ENCODE data around the gene PTTG1IP2.

The PTTG1IP2 gene

DNA sequence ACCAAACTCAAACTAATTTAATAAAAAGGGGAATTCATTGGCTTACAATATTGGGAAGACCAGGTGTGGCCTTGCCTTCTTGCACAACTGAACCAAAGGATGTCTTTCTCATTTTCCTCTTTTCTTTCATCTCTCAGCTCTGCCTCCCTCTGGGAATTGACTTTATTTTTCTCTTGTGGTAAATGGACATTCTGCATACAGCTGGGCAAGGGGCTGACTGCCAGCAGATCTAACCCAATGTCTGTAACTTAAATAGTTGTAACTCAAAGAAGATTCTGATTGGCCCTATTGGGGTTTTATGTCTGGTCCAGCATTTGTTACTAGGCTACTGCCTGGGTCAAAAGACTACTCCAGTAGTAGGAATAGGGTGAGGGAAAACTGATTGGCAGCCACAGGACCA, 15.3 kb downstream of the PTTG1IP2 start:
- H3K4me1 ChIP-seq (ENCODE audit: insufficient read depth, low read length) = 0 out of 2 replicates have a peak, but pooled peaks cover 4% of the 10 kb centered on the region
- H3K27me3 ChIP-seq (ENCODE audit: insufficient read depth, low read length) = no peaks in the 10 kb centered on the region
- H3K27ac ChIP-seq (ENCODE audit: low read depth, low read length) = no peak overlapping the region
- no peaks in the 10 kb centered on the region for H3K9me3 ChIP-seq (ENCODE audit: insufficient read depth, low read depth, low read length)
- H3K4me3 ChIP-seq (ENCODE audit: low read length) = no peak overlapping the region
- H3K9ac ChIP-seq (ENCODE audit: low read depth, low read length) = no peak overlapping the region
- H3K36me3 ChIP-seq (ENCODE audit: insufficient read depth, low read length) = no peaks in the 10 kb centered on the region

GRCh38 chr7:90485734-90486316, 16.4 kb downstream of the PTTG1IP2 start:
- no peaks in the 10 kb centered on the region for H3K36me3 ChIP-seq (ENCODE audit: insufficient read depth, low read length)
- no peak overlapping the region for H3K9ac ChIP-seq (ENCODE audit: low read depth, low read length)
- H3K9me3 ChIP-seq (ENCODE audit: insufficient read depth, low read depth, low read length) = no peaks in the 10 kb centered on the region
- 78% methylated on average over 6 of the region's 6 CpGs for WGBS
- no peaks in the 10 kb centered on the region for H3K27me3 ChIP-seq (ENCODE audit: insufficient read depth, low read length)
- 0 out of 2 replicates have a peak, but pooled peaks cover 4% of the 10 kb centered on the region for H3K4me1 ChIP-seq (ENCODE audit: insufficient read depth, low read length)
- H3K27ac ChIP-seq (ENCODE audit: low read depth, low read length) = no peak overlapping the region
- no peak overlapping the region for H3K4me3 ChIP-seq (ENCODE audit: low read length)

- no peak overlapping the region for H3K27ac ChIP-seq (ENCODE audit: low read depth, low read length)
Measured at GRCh38 chr7:90487808-90488207, 18.4 kb downstream of the PTTG1IP2 start.

GRCh38 chr7:90488220-90488619, 18.8 kb downstream of the PTTG1IP2 start:
- H3K27ac ChIP-seq (ENCODE audit: low read depth, low read length) = no peak overlapping the region

More at GRCh38 chr7:90487808-90488207, 18.4 kb downstream of the PTTG1IP2 start:
- H3K4me1 ChIP-seq (ENCODE audit: insufficient read depth, low read length) = 0 out of 2 replicates have a peak, but pooled peaks cover 4% of the 10 kb centered on the region
- no peaks in the 10 kb centered on the region for H3K36me3 ChIP-seq (ENCODE audit: insufficient read depth, low read length)
- H3K9me3 ChIP-seq (ENCODE audit: insufficient read depth, low read depth, low read length) = no peaks in the 10 kb centered on the region
- H3K27me3 ChIP-seq (ENCODE audit: insufficient read depth, low read length) = no peaks in the 10 kb centered on the region
- H3K9ac ChIP-seq (ENCODE audit: low read depth, low read length) = no peak overlapping the region
- H3K4me3 ChIP-seq (ENCODE audit: low read length) = no peak overlapping the region
- 70% methylated on average over 1 of the region's 2 CpGs for WGBS

GRCh38 chr7:90492250-90492649, 22.8 kb downstream of the PTTG1IP2 start:
- H3K27ac ChIP-seq (ENCODE audit: low read depth, low read length) = no peak overlapping the region
- H3K4me1 ChIP-seq (ENCODE audit: insufficient read depth, low read length) = no peaks in the 10 kb centered on the region
- no peaks in the 10 kb centered on the region for H3K9me3 ChIP-seq (ENCODE audit: insufficient read depth, low read depth, low read length)
- no peak overlapping the region for H3K4me3 ChIP-seq (ENCODE audit: low read length)
- no peaks in the 10 kb centered on the region for H3K27me3 ChIP-seq (ENCODE audit: insufficient read depth, low read length)
- H3K9ac ChIP-seq (ENCODE audit: low read depth, low read length) = no peak overlapping the region
- WGBS = 96% methylated on average over 6 of the region's 6 CpGs
- no peaks in the 10 kb centered on the region for H3K36me3 ChIP-seq (ENCODE audit: insufficient read depth, low read length)

More at GRCh38 chr7:90488220-90488619, 18.8 kb downstream of the PTTG1IP2 start:
- WGBS = 100% methylated on average over 1 of the region's 1 CpG
- 0 out of 2 replicates have a peak, but pooled peaks cover 4% of the 10 kb centered on the region for H3K4me1 ChIP-seq (ENCODE audit: insufficient read depth, low read length)
- H3K27me3 ChIP-seq (ENCODE audit: insufficient read depth, low read length) = no peaks in the 10 kb centered on the region
- H3K36me3 ChIP-seq (ENCODE audit: insufficient read depth, low read length) = no peaks in the 10 kb centered on the region
- H3K4me3 ChIP-seq (ENCODE audit: low read length) = no peak overlapping the region
- H3K9me3 ChIP-seq (ENCODE audit: insufficient read depth, low read depth, low read length) = no peaks in the 10 kb centered on the region
- H3K9ac ChIP-seq (ENCODE audit: low read depth, low read length) = no peak overlapping the region

DNA sequence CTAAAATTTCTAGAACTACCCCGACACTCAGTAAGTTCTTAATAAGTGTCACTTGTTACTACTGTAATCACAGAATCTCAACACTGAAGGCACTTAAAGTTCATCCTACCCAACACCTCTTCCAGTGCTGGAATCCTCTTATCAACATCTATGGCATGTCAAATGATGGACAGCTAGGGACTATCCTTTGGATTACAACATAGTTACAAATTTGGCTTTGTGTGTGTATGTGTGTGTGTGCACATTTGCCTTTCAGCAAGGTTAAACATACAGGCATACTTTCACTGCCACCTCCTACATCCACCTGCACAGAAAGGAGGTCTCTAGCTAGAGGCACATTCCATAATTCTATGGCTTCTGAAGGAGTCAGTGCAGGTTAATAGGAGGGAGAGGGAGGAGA, 25.8 kb downstream of the PTTG1IP2 start:
- Histone ChIP-seq H3K27ac (ENCODE audit: low read depth, low read length) (no peak overlapping the region), H3K36me3 (ENCODE audit: insufficient read depth, low read length) (no peaks in the 10 kb centered on the region), H3K9me3 (ENCODE audit: insufficient read depth, low read depth, low read length) (no peaks in the 10 kb centered on the region), H3K4me3 (ENCODE audit: low read length) (no peak overlapping the region), H3K27me3 (ENCODE audit: insufficient read depth, low read length) (no peaks in the 10 kb centered on the region), H3K4me1 (ENCODE audit: insufficient read depth, low read length) (no peaks in the 10 kb centered on the region), H3K9ac (ENCODE audit: low read depth, low read length) (no peak overlapping the region)
- WGBS = 100% methylated on average over 1 of the region's 1 CpG

- H3K27ac ChIP-seq (ENCODE audit: low read depth, low read length) = no peak overlapping the region
- 0 out of 2 replicates have a peak, but pooled peaks cover 4% of the 10 kb centered on the region for H3K4me1 ChIP-seq (ENCODE audit: insufficient read depth, low read length)
- no peak overlapping the region for H3K9ac ChIP-seq (ENCODE audit: low read depth, low read length)
- H3K27me3 ChIP-seq (ENCODE audit: insufficient read depth, low read length) = no peaks in the 10 kb centered on the region
- H3K36me3 ChIP-seq (ENCODE audit: insufficient read depth, low read length) = no peaks in the 10 kb centered on the region
- no peak overlapping the region for H3K4me3 ChIP-seq (ENCODE audit: low read length)
- 95% methylated on average over 4 of the region's 4 CpGs for WGBS
- no peaks in the 10 kb centered on the region for H3K9me3 ChIP-seq (ENCODE audit: insufficient read depth, low read depth, low read length)
Measured at GRCh38 chr7:90502539-90502938, 33.1 kb downstream of the PTTG1IP2 start.

GRCh38 chr7:90503367-90503766, 33.9 kb downstream of the PTTG1IP2 start:
- Histone ChIP-seq H3K4me1 (ENCODE audit: insufficient read depth, low read length) (0 out of 2 replicates have a peak, but pooled peaks cover 4% of the 10 kb centered on the region), H3K9me3 (ENCODE audit: insufficient read depth, low read depth, low read length) (no peaks in the 10 kb centered on the region), H3K27ac (ENCODE audit: low read depth, low read length) (no peak overlapping the region), H3K27me3 (ENCODE audit: insufficient read depth, low read length) (no peaks in the 10 kb centered on the region), H3K9ac (ENCODE audit: low read depth, low read length) (no peak overlapping the region), H3K4me3 (ENCODE audit: low read length) (no peak overlapping the region), H3K36me3 (ENCODE audit: insufficient read depth, low read length) (no peaks in the 10 kb centered on the region)
- WGBS = 80% methylated on average over 1 of the region's 1 CpG

DNA sequence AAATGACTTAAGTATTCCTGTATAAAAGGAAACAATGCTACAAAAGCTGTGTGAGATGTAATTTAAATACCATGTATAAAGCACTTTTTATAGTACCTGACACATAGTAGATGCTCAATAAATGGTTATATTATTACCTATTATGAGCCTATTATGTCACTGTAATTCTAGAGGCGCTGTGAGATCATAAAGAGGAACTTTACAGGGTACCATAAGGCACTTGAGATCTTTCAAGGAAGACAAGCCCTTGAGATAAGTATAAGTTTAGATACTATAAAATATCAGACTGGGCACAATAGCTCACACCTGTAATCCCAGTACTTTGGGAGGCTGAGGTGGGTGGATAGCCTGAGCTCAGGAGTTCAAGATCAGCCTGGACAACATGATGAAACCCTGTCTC, 38.3 kb downstream of the PTTG1IP2 start:
- H3K4me1 ChIP-seq (ENCODE audit: insufficient read depth, low read length) = 0 out of 2 replicates have a peak, but pooled peaks cover 4% of the 10 kb centered on the region
- H3K4me3 ChIP-seq (ENCODE audit: low read length) = no peak overlapping the region
- no peaks in the 10 kb centered on the region for H3K9me3 ChIP-seq (ENCODE audit: insufficient read depth, low read depth, low read length)
- no CpG with 5 or more reads among the region's 1 CpG for WGBS
- H3K27ac ChIP-seq (ENCODE audit: low read depth, low read length) = no peak overlapping the region
- no peak overlapping the region for H3K9ac ChIP-seq (ENCODE audit: low read depth, low read length)
- H3K36me3 ChIP-seq (ENCODE audit: insufficient read depth, low read length) = no peaks in the 10 kb centered on the region
- H3K27me3 ChIP-seq (ENCODE audit: insufficient read depth, low read length) = no peaks in the 10 kb centered on the region

DNA sequence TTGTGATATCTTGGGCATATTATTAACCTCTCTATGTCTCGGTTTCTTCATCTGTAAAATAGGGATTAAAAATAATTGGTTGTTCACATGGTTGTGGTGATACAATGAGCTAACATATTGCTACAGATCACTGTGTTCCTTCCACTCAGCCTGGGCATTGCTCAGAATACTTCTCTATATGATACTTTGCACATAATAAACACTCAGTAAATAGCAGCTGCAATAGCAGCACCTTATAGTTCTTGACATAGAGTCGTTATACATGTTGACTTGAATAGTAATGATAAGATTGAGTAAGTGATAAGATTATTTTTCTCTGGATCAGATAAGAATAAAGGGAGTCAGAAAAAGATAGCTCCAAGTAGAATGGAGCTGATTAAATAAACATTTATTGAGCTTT, 42.3 kb downstream of the PTTG1IP2 start:
- H3K27me3 ChIP-seq (ENCODE audit: insufficient read depth, low read length) = no peaks in the 10 kb centered on the region
- 86% methylated on average over 1 of the region's 2 CpGs for WGBS
- H3K4me1 ChIP-seq (ENCODE audit: insufficient read depth, low read length) = no peaks in the 10 kb centered on the region
- H3K27ac ChIP-seq (ENCODE audit: low read depth, low read length) = no peak overlapping the region
- no peaks in the 10 kb centered on the region for H3K9me3 ChIP-seq (ENCODE audit: insufficient read depth, low read depth, low read length)
- no peak overlapping the region for H3K9ac ChIP-seq (ENCODE audit: low read depth, low read length)
- no peaks in the 10 kb centered on the region for H3K36me3 ChIP-seq (ENCODE audit: insufficient read depth, low read length)
- no peak overlapping the region for H3K4me3 ChIP-seq (ENCODE audit: low read length)

DNA sequence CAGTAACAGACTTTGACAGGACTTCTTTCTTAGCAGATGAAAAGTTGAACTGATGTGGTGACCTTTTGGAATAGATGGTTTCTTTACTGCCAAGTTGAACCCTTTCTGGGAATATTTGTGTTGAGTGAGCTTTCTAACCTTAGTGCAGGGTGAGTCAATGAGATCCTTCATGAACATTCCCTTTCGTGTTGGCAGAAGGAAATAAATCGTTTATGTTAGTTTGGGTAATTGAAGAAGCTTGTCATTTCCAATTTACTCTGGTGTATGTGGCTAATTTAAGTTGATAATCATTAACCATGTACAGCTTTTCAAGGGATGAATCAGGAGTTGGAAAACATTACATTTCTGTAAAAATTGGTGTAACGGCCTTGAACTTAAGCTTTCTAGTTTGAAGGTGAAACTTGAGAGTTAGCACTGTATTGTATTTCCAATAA, 43.4 kb downstream of the PTTG1IP2 start:
- 98% methylated on average over 3 of the region's 3 CpGs for WGBS
- Histone ChIP-seq H3K4me3 (ENCODE audit: low read length) (no peak overlapping the region), H3K27me3 (ENCODE audit: insufficient read depth, low read length) (no peaks in the 10 kb centered on the region), H3K9ac (ENCODE audit: low read depth, low read length) (no peak overlapping the region), H3K4me1 (ENCODE audit: insufficient read depth, low read length) (no peaks in the 10 kb centered on the region; the same call in 1 of the 2 replicates), H3K27ac (ENCODE audit: low read depth, low read length) (no peak overlapping the region), H3K36me3 (ENCODE audit: insufficient read depth, low read length) (no peaks in the 10 kb centered on the region), H3K9me3 (ENCODE audit: insufficient read depth, low read depth, low read length) (no peaks in the 10 kb centered on the region)

DNA sequence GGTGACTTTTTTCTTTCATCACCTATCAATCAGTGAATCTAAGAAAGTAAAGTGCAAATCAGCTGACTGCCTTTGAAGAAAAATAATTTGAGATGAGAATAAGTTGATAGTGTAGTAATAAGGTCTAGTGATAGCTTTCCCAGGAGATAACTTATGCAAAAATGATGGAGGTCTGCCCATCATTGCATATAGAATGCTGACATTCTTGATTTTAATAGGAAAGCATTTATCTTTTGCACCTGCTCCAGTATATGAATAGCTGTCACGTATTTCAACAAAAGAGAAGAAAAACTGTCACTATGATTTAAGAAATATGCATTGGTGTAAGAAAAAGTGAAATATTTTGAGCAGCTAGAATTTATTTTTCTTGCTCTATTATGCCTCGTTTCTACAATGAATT, 46.8 kb downstream of the PTTG1IP2 start:
- Histone ChIP-seq H3K27ac (ENCODE audit: low read depth, low read length) (no peak overlapping the region), H3K36me3 (ENCODE audit: insufficient read depth, low read length) (no peaks in the 10 kb centered on the region), H3K27me3 (ENCODE audit: insufficient read depth, low read length) (no peaks in the 10 kb centered on the region), H3K9ac (ENCODE audit: low read depth, low read length) (no peak overlapping the region), H3K4me3 (ENCODE audit: low read length) (no peak overlapping the region), H3K9me3 (ENCODE audit: insufficient read depth, low read depth, low read length) (no peaks in the 10 kb centered on the region), H3K4me1 (ENCODE audit: insufficient read depth, low read length) (peaks cover 22% of the 10 kb centered on the region)
- 93% methylated on average over 2 of the region's 2 CpGs for WGBS

Measured in HUES64 (cell line).